Lower lobe of right lung (tissue), 2 donors: ENCODE data around the gene GAS7. TPM values are rescaled to one million over a fixed set of nuclear protein-coding genes. Genes with fewer than 3 reads are reported as not detected.

Source experiments
- ATAC-seq, 2 donors: fragments of 200-7000 bp; cut with Tn5 transposase; one replicate each; pipeline ENCODE4 v1.9.1; 2020 to 2022; ENCODE audit warnings: mild to moderate bottlenecking in 2 of 2, moderate library complexity in 2 of 2
- DNase-seq: peaks from one replicate; pipeline ENCODE4 v3.0.0-alpha.2; 2020
- H3K27ac ChIP-seq: fragments of 200-600 bp; one replicate; pipeline ENCODE4 v1.8.0; 2022
- H3K27me3 ChIP-seq: fragments of 200-600 bp; one replicate; pipeline ENCODE4 v1.8.0; 2022; ENCODE audit warnings: low read depth
- H3K36me3 ChIP-seq: fragments of 200-600 bp; one replicate; pipeline ENCODE4 v1.8.0; 2022; ENCODE audit warnings: mild to moderate bottlenecking
- H3K4me1 ChIP-seq: fragments of 200-600 bp; one replicate; pipeline ENCODE4 v1.8.0; 2022
- H3K4me3 ChIP-seq: fragments of 200-600 bp; one replicate; pipeline ENCODE4 v1.8.0; 2022; ENCODE audit warnings: mild to moderate bottlenecking
- H3K9me3 ChIP-seq: fragments of 200-600 bp; one replicate; pipeline ENCODE4 v1.8.0; 2022
- intact Hi-C: fragments of 100-400 bp; cut with DNase I; formaldehyde crosslinking; loops from one replicate; pipeline ENCODE4 v1.11.0; 2022
- total RNA-seq: library from RNA; stranded (reverse); fragmentation: NEBNext Ultra II Directional; extraction: Animal tissue kit (Norgen Biotek cat#: 25700); gene quantifications from one replicate; pipeline ENCODE4 v1.2.1, GENCODE V29; 2021
- TF ChIP-seq, protein P1 (sequence below): fragments of 200-600 bp; IDR thresholded peaks from one replicate; pipeline ENCODE4 v1.8.0; 2022; ENCODE audit warnings: antibody characterized with exemption, mild to moderate bottlenecking
- donor health status: DM: no; HTN: yes; CAD: no; lungs with severe emphysema.

Gene GAS7
- total RNA-seq, 1 donor from 2014 or later: 54.1 TPM

DNA sequence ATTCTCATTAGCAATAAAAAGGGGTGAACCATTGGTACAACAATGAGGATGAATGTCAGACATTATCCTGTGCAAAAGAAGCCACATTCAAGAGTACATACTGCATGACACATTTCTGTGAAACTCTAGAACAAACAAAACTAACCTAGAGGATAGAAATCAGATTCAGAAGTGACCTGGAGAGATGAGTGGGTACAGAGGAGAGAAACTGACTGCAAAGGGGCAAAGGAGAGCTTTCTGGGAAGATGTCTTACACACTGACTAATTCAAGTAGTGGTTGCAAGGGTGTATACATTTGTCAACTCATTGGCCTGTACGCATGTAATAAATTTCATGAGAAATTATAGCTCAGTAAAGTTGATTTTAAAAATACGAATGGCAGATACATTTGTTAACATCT is 115.6 kb downstream of the GAS7 start:
- TF ChIP-seq, protein P1, sequence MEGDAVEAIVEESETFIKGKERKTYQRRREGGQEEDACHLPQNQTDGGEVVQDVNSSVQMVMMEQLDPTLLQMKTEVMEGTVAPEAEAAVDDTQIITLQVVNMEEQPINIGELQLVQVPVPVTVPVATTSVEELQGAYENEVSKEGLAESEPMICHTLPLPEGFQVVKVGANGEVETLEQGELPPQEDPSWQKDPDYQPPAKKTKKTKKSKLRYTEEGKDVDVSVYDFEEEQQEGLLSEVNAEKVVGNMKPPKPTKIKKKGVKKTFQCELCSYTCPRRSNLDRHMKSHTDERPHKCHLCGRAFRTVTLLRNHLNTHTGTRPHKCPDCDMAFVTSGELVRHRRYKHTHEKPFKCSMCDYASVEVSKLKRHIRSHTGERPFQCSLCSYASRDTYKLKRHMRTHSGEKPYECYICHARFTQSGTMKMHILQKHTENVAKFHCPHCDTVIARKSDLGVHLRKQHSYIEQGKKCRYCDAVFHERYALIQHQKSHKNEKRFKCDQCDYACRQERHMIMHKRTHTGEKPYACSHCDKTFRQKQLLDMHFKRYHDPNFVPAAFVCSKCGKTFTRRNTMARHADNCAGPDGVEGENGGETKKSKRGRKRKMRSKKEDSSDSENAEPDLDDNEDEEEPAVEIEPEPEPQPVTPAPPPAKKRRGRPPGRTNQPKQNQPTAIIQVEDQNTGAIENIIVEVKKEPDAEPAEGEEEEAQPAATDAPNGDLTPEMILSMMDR: no peak
- Histone ChIP-seq H3K27me3 (no peaks in the 10 kb centered on the region), H3K36me3 (no peaks in the 10 kb centered on the region), H3K27ac (no peak overlapping the region), H3K9me3 (peaks cover 3% of the 10 kb centered on the region), H3K4me3 (no peak overlapping the region), H3K4me1 (peaks cover 21% of the 10 kb centered on the region)
- ATAC-seq (no peak), DNase-seq (no peak)
- intact Hi-C loops: no loop called here

DNA sequence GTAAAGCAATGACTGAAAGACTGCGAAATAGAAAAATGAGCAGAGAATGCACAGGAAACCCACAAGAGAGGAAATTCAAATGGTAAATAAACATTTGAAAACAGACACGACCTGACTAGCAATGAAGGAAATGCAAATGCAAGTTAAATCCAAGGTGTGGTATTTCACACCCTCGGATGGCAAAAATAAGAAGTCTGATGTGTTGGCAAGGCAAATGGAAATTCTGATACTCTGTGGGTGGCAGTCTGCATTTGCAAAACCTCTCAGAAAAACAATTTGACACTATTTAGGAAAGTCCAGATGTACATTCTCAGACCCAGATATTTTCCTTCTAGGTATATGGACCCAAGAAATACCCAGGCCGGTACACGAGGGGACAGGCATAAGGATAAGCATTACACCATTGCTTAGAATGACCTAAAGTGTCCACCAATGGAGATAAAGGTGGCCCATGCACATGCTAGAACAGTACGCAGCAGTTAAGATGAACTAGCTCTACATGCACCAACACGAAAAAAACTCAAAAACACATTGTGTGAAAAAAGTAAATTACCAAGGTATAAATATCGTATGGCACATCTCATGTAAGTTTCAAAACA is 116.7 kb downstream of the GAS7 start:
- Histone ChIP-seq H3K9me3 (peaks cover 3% of the 10 kb centered on the region), H3K27ac (no peak overlapping the region), H3K4me3 (no peak overlapping the region), H3K27me3 (no peaks in the 10 kb centered on the region), H3K4me1 (peaks cover 10% of the 10 kb centered on the region), H3K36me3 (no peaks in the 10 kb centered on the region)
- no peak for DNase-seq
- ATAC-seq: no peak
- intact Hi-C loops: no loop called here
- TF ChIP-seq, protein P1: no peak

DNA sequence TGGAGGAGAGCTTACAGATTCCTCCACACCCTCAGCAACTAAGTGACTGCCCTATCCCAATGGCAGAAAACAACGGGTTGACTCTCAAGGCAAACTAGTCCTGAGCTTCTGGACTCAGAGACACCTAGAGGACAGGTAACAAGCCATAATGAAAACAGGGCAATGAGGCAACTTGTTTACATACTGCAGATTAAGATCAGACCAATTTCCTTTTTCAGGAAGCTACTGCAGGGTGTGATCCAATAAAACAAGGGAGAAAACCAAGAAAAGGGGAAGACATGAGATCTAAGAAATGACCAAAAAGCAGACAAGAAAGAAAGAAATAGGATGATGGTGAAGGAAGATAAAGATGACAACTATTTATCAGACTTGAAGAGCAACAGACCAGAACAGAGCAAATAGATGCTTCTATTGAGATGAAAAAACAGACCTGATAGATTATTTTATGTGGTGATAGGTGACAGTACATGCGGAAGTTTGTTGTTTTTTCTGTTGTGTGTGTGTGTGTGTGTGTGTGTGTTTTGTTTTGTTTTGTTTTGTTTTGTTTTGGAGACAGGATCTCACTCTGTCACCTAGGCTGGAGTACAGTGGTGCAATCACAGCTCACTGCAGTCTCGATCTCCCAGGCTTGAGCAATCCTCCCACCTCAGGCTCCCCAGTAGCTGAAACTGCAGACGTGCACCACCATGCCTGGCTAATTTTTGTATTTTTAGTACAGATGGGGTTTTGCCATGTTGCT is 120.7 kb downstream of the GAS7 start:
- no peaks in the 10 kb centered on the region for H3K9me3 ChIP-seq
- TF ChIP-seq, protein P1: no peak
- no peaks in the 10 kb centered on the region for H3K4me1 ChIP-seq
- peaks cover 4% of the 10 kb centered on the region for H3K27me3 ChIP-seq
- no peak for ATAC-seq
- intact Hi-C loops: no loop called here
- no peak overlapping the region for H3K27ac ChIP-seq
- H3K36me3 ChIP-seq: no peaks in the 10 kb centered on the region
- no peak overlapping the region for H3K4me3 ChIP-seq
- no peak for DNase-seq

DNA sequence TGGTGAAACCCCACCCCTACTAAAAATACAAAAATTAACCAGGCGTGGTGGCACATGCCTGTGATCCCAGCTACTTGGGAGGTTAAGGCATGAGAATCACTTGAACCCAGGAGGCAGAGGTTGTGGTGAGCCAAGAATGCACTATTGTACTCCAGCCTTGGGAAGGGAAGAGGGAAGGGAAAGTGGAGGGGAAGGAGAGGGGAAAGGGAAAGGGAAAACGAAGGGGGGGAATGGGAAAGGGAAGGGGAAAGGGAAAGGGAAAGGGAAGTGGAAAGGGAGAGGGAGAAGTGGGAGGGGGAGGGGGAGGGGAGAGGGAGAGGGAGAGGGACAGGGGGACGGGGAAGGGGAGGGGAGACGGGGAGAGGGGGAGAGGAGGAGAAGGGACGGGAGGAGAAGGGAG is 122.5 kb downstream of the GAS7 start:
- TF ChIP-seq, protein P1: no peak
- no peak for ATAC-seq
- no peak overlapping the region for H3K27ac ChIP-seq
- DNase-seq: no peak
- H3K9me3 ChIP-seq: no peaks in the 10 kb centered on the region
- no peak overlapping the region for H3K4me3 ChIP-seq
- intact Hi-C loops: no loop called here
- H3K27me3 ChIP-seq: peaks cover 11% of the 10 kb centered on the region
- no peaks in the 10 kb centered on the region for H3K4me1 ChIP-seq
- no peaks in the 10 kb centered on the region for H3K36me3 ChIP-seq

DNA sequence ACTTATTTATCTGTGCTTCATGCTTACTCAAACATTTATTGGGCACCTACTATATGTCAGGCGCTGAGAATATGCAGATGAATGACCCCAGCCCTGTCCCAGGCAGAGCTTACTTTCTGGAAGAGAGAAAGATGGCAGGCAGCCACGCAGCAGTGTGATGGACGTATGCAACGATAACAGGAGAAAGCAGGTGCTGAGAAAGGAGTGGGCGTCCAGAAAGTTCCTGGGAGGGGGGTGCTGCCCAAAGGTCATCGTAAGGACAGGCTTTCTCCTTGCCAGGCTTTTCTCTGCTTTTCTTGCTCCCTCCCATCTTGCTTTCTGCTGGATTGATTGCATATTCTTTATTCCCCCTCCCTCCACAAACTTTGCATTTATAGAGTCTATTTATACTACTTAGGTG is 124.5 kb downstream of the GAS7 start:
- intact Hi-C loops: no loop called here
- H3K36me3 ChIP-seq: no peaks in the 10 kb centered on the region
- peaks cover 11% of the 10 kb centered on the region for H3K27me3 ChIP-seq
- no peak for DNase-seq
- H3K4me3 ChIP-seq: no peak overlapping the region
- TF ChIP-seq, protein P1: no peak
- H3K9me3 ChIP-seq: no peaks in the 10 kb centered on the region
- ATAC-seq: no peak
- no peaks in the 10 kb centered on the region for H3K4me1 ChIP-seq
- no peak overlapping the region for H3K27ac ChIP-seq
